Measurements from ENCODE around the gene ADH4. TPM values are rescaled to one million over a fixed set of nuclear protein-coding genes. Genes with fewer than 3 reads are reported as not detected.

The ADH4 gene
- total RNA-seq, 1 experiment from 2014 or later = 2.2 TPM

DNA sequence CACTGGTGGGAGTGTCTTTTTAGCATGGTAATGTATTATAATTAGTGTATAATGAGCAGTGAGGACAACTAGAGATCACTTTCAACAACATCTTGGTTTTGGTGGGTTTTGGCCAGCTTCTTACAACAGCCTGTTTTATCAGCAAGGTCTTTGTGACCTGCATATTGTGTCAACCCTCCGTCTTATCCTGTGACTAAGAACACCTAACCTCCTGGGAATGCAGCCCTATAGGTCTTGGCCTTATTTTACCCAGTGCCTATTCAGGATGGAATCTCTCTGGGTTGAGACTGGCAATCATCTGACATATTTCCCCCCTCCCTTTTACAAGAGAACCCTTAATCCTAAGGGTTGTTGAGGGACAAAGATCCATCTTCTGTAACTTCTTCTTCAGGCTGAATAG, 21.9 kb upstream of the ADH4 start:
- Histone ChIP-seq H3K4me1 (no peaks in the 10 kb centered on the region), H3K4me3 (ENCODE audit: low read depth, low read length) (no peak overlapping the region), H3K36me3 (ENCODE audit: control insufficient read depth, insufficient read depth, low read length) (no peaks in the 10 kb centered on the region), H3K9me3 (no peaks in the 10 kb centered on the region), H3K27me3 (replicated peaks; ENCODE audit: control insufficient read depth, insufficient read depth, low read length) (no peaks in the 10 kb centered on the region)
- no peaks in the 10 kb centered on the region for H3K36me3 Mint-ChIP-seq (ENCODE audit: insufficient read depth, unreplicated experiment)
- POLR2A ChIA-PET = no interaction called here
- TF ChIP-seq, protein P1, sequence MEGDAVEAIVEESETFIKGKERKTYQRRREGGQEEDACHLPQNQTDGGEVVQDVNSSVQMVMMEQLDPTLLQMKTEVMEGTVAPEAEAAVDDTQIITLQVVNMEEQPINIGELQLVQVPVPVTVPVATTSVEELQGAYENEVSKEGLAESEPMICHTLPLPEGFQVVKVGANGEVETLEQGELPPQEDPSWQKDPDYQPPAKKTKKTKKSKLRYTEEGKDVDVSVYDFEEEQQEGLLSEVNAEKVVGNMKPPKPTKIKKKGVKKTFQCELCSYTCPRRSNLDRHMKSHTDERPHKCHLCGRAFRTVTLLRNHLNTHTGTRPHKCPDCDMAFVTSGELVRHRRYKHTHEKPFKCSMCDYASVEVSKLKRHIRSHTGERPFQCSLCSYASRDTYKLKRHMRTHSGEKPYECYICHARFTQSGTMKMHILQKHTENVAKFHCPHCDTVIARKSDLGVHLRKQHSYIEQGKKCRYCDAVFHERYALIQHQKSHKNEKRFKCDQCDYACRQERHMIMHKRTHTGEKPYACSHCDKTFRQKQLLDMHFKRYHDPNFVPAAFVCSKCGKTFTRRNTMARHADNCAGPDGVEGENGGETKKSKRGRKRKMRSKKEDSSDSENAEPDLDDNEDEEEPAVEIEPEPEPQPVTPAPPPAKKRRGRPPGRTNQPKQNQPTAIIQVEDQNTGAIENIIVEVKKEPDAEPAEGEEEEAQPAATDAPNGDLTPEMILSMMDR (IDR thresholded peaks at IDR 0.05; ENCODE audit: insufficient read depth in 1 of 2, low read depth in 1 of 2, low read length in 1 of 2, severe bottlenecking in 1 of 2, unreplicated experiment in 1 of 2) = no peak
- H3K4me3 Mint-ChIP-seq (ENCODE audit: unreplicated experiment) = no peak overlapping the region
- no TSS peak for BruUV-seq (replicated peaks)
- DNase-seq = no peak
- H3K4me1 Mint-ChIP-seq (ENCODE audit: low read depth, unreplicated experiment) = no peaks in the 10 kb centered on the region
- H3K9me3 Mint-ChIP-seq (ENCODE audit: unreplicated experiment) = peaks cover 27% of the 10 kb centered on the region
- H3K27ac Mint-ChIP-seq (ENCODE audit: unreplicated experiment) = no peak overlapping the region
- intact Hi-C loops (cut with micrococcal nuclease; ENCODE audit: unreplicated experiment) = no loop called here
- no peaks in the 10 kb centered on the region for H3K27me3 Mint-ChIP-seq (ENCODE audit: insufficient read depth, unreplicated experiment)
- CTCF ChIA-PET = no interaction called here

DNA sequence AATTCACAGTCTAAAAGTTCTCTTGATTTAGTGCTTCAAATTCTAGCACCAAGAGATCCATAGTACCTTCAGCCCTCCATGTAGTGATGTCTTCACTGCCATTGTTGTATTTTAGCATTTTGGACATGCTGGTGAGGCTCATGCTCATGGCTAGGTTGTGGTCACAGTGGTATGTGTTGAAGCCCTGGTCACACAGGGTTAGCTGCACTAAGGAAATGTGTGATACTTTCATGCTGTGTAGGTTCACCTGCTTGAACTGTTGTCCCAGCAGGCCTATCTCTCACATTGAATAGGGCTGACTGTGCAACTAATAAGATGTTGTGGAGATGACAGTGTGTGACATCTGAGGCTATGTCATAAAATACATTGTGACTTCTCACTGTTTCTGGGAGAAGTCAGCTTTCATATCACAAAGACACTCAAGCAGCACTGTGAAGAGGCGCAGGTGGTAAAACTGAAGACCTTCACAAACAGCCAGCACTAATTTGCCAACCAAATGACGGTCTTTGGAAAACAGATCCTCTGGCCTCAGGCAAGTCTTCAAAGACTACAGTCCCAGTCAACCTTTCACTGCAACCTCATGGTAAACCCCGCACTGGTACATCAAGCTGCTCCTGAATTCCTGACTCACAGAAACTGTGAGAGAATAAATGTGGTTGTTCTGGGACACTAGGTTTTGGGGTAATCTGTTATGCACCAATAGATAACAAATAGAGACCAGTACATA, 17.4 kb upstream of the ADH4 start:
- Histone ChIP-seq H3K9me3 (no peaks in the 10 kb centered on the region), H3K4me3 (ENCODE audit: low read depth, low read length) (no peak overlapping the region), H3K27me3 (replicated peaks; ENCODE audit: control insufficient read depth, insufficient read depth, low read length) (no peaks in the 10 kb centered on the region), H3K36me3 (ENCODE audit: control insufficient read depth, insufficient read depth, low read length) (no peaks in the 10 kb centered on the region; the same call in 1 of the 2 replicates), H3K4me1 (peaks cover 21% of the 10 kb centered on the region)
- Mint-ChIP-seq H3K9me3 (ENCODE audit: unreplicated experiment) (peaks cover 11% of the 10 kb centered on the region), H3K4me1 (ENCODE audit: low read depth, unreplicated experiment) (peaks cover 22% of the 10 kb centered on the region), H3K27ac (ENCODE audit: unreplicated experiment) (no peak overlapping the region), H3K4me3 (ENCODE audit: unreplicated experiment) (no peak overlapping the region), H3K36me3 (ENCODE audit: insufficient read depth, unreplicated experiment) (no peaks in the 10 kb centered on the region), H3K27me3 (ENCODE audit: insufficient read depth, unreplicated experiment) (no peaks in the 10 kb centered on the region)
- no TSS peak for BruUV-seq (replicated peaks)
- TF ChIP-seq, protein P1 (IDR thresholded peaks at IDR 0.05; ENCODE audit: insufficient read depth in 1 of 2, low read depth in 1 of 2, low read length in 1 of 2, severe bottlenecking in 1 of 2, unreplicated experiment in 1 of 2) = no peak
- ChIA-PET POLR2A (no interaction called here), CTCF (no interaction called here)
- intact Hi-C loops (cut with micrococcal nuclease; ENCODE audit: unreplicated experiment) = no loop called here
- DNase-seq = no peak

DNA sequence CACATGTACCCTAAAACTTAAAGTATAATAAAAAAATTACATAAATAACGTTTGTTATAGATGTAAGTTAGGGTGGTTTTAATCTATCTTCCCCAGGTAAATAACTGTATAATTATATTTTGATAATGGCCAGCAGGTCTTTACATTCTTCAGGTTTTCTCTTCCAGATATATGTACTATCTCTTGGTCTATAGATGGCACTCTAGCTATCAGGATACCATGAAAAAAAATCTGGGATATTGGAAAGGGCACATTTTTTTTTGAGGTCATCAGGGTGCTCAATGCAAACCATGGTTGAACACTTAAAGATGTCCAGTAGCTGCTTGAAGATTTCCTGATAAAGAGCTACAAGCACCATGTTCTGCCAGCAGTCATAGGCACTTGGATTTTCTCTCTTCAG, 15.6 kb upstream of the ADH4 start:
- H3K4me1 ChIP-seq = peaks cover 29% of the 10 kb centered on the region
- H3K9me3 Mint-ChIP-seq (ENCODE audit: unreplicated experiment) = peaks cover 11% of the 10 kb centered on the region
- no peak overlapping the region for H3K4me3 Mint-ChIP-seq (ENCODE audit: unreplicated experiment)
- peaks cover 24% of the 10 kb centered on the region for H3K4me1 Mint-ChIP-seq (ENCODE audit: low read depth, unreplicated experiment)
- no peaks in the 10 kb centered on the region; the same call in 1 of the 2 replicates for H3K36me3 ChIP-seq (ENCODE audit: control insufficient read depth, insufficient read depth, low read length)
- TF ChIP-seq, protein P1 (IDR thresholded peaks at IDR 0.05; ENCODE audit: insufficient read depth in 1 of 2, low read depth in 1 of 2, low read length in 1 of 2, severe bottlenecking in 1 of 2, unreplicated experiment in 1 of 2) = no peak
- no peak overlapping the region for H3K4me3 ChIP-seq (ENCODE audit: low read depth, low read length)
- no peaks in the 10 kb centered on the region for H3K27me3 ChIP-seq (replicated peaks; ENCODE audit: control insufficient read depth, insufficient read depth, low read length)
- no peak for DNase-seq
- peaks cover 7% of the 10 kb centered on the region; the same call in 1 of the 2 replicates for H3K9me3 ChIP-seq
- ChIA-PET CTCF (no interaction called here), POLR2A (no interaction called here)
- H3K36me3 Mint-ChIP-seq (ENCODE audit: insufficient read depth, unreplicated experiment) = no peaks in the 10 kb centered on the region
- no TSS peak for BruUV-seq (replicated peaks)
- no peak overlapping the region for H3K27ac Mint-ChIP-seq (ENCODE audit: unreplicated experiment)
- intact Hi-C loops (cut with micrococcal nuclease; ENCODE audit: unreplicated experiment) = loop anchor here (5.0 to 10.0 kb wide), 3 partner anchors 137 to 405 kb away; partner anchors contain the start of gene TRMT10A
- no peaks in the 10 kb centered on the region for H3K27me3 Mint-ChIP-seq (ENCODE audit: insufficient read depth, unreplicated experiment)

Measured in Caco-2 (cell line).